Adipose tissue (tissue), 3 donors: Measurements from ENCODE around the gene KDM4C. TPM values are rescaled to one million over a fixed set of nuclear protein-coding genes. Genes with fewer than 3 reads are reported as not detected.

Experiments
- H3K27ac ChIP-seq: one replicate; pipeline ENCODE4 v1.5.1; 2013; ENCODE audit warnings: low read depth, low read length
- WGBS, 3 donors: extraction: QIAGEN DNeasy Blood & Tissue Kit; methylation state at CpG; one replicate each; pipeline ENCODE4 v1.1.7; 2013; 5-methylcytosine and 5-hydroxymethylcytosine counted together
- polyA plus RNA-seq, 3 donors: library from polyadenylated mRNA; stranded (reverse); fragments of 200-250 nt; gene quantifications; one replicate each; pipeline ENCODE4 v1.2.3, GENCODE V29; 2013
- donor health status: healthy with polysubstance abuse.
- donor health status: Bipolar disorder and iron deficiency.
- donor health status: healthy.

The KDM4C gene
- polyA plus RNA-seq, 3 donors, result 7.2 to 9.6 (median 8.7) TPM

GRCh38 chr9:6973762-6974161 lies 216.0 kb downstream of the KDM4C start:
- 64 to 87% (median 64%) methylated on average over 2 of the region's 2 CpGs for WGBS, 3 donors
- no peak overlapping the region for H3K27ac ChIP-seq

DNA sequence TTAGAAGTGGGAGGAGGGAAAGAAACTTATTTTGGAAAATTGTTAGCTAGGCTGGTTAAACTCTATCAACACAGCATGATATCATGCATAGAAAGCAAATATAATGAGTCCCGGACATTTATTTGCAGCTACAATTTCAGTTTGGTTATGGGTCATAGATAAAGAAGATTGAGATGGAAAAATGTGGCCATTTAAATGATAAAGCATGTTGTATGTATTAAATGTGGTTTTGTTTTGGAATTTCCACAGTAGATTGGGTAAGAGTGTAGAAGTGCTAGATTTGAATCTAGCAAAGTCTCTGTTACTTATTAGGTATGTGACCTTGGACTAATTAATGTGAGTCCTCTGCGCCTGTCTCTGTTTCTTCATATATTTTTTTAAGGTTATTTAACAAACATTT lies 217.4 kb downstream of the KDM4C start:
- H3K27ac ChIP-seq, result no peak overlapping the region
- 27 to 91% (median 84%) methylated on average over 2 of the region's 2 CpGs for whole genome bisulfite sequencing, 3 donors

- 87 to 98% (median 93%) methylated on average over 1 of the region's 1 CpG for WGBS, 3 donors
- no peak overlapping the region for H3K27ac ChIP-seq
These were observed 220.0 kb downstream of the KDM4C start for GRCh38 chr9:6977761-6978160.

DNA sequence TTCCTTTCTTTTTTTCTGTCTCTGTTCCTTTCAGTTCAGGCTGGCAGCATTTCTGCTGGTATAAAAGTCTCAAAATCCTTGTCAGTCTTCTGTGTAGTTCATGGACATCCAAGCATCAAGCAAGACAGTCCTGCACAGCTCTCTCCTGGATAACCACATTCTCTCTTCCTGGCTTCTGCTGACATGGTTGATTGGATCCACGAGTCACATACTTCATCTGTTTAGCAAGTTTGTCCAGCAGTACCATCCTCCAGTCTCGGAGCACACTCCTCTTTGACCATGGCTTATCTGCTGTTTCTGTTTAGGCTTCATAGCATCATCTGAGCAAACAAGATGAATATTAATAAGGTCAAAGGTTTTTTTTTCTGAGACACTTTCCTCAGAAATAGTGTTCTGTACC lies 220.8 kb downstream of the KDM4C start:
- WGBS, 3 donors, result 88 to 97% (median 90%) methylated on average over 2 of the region's 2 CpGs

GRCh38 chr9:6984941-6985578 lies 227.3 kb downstream of the KDM4C start:
- 82 to 96% (median 88%) methylated on average over 3 of the region's 3 CpGs for WGBS, 3 donors
- no peak overlapping the region for H3K27ac ChIP-seq

More for the DNA sequence above, 220.8 kb downstream of the KDM4C start:
- H3K27ac ChIP-seq, result no peak overlapping the region

GRCh38 chr9:6986141-6986815 lies 228.5 kb downstream of the KDM4C start:
- H3K27ac ChIP-seq, result no peak overlapping the region
- WGBS, 3 donors, result 78 to 88% (median 88%) methylated on average over 5 of the region's 5 CpGs

DNA sequence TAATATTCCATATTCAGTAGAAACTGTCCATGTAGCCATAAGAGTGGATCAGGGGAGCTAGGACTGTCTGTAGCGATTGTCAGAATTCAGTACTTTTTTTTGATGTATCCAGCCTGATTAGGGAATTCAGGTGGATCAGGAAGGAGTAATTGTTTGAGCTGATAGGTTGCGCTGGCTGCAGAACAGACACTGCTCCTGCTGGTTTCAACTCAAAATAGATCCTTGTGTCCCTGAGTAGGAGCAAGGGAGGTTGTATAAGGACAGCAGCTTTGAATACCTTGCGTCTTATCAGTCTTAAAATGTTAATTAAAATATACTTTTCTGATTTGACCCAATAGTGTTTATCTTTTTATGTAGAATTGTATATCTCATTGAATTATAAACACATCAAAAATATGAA lies 229.6 kb downstream of the KDM4C start:
- no peak overlapping the region for H3K27ac ChIP-seq
- WGBS, 3 donors, result 64 to 96% (median 84%) methylated on average over 3 of the region's 3 CpGs

GRCh38 chr9:6991418-6991817 lies 233.6 kb downstream of the KDM4C start:
- H3K27ac ChIP-seq, result no peak overlapping the region
- WGBS, 3 donors, result 92 to 98% (median 95%) methylated on average over 1 of the region's 1 CpG

GRCh38 chr9:6996061-6996854 lies 238.5 kb downstream of the KDM4C start:
- no peak overlapping the region for H3K27ac ChIP-seq
- WGBS, 3 donors, result 67 to 93% (median 89%) methylated on average over 7 of the region's 7 CpGs

- no peak overlapping the region for H3K27ac ChIP-seq
- WGBS, 3 donors, result 89 to 100% (median 97%) methylated on average over 1 of the region's 1 CpG
These were observed 239.6 kb downstream of the KDM4C start for GRCh38 chr9:6997330-6997729.

- H3K27ac ChIP-seq, result no peak overlapping the region
- WGBS, 3 donors, result 75 to 88% (median 85%) methylated on average over 2 of the region's 2 CpGs
These were observed 242.0 kb downstream of the KDM4C start for GRCh38 chr9:6999794-7000193.

DNA sequence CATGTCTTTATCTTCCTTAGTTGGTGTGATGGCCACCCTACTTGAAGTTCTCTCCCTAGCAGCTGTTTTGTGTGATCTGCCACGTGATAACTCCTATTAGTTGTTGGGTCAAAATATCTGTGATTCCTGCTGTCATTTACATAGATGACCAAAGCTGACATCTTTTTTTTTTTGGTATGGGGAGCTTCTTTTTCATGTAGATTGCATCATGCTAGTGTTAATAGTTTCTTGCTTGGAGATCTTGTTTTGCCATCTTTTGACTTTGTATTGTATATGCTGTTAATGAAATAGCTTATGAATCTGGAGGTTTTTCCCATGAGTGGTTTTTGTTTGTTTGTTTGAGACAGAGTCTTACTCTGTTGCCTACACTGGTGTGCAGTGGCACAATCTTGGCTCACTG lies 243.8 kb downstream of the KDM4C start:
- 90 to 96% (median 95%) methylated on average over 1 of the region's 1 CpG for WGBS, 3 donors
- no peak overlapping the region for H3K27ac ChIP-seq

- 85 to 93% (median 87%) methylated on average over 2 of the region's 2 CpGs for WGBS, 3 donors
These were observed 246.1 kb downstream of the KDM4C start for GRCh38 chr9:7003861-7004260.

GRCh38 chr9:7006417-7006816 lies 248.6 kb downstream of the KDM4C start:
- WGBS, 3 donors, result 76 to 83% (median 76%) methylated on average over 2 of the region's 2 CpGs

More at GRCh38 chr9:7003861-7004260, 246.1 kb downstream of the KDM4C start:
- no peak overlapping the region for H3K27ac ChIP-seq

GRCh38 chr9:7008411-7008810 lies 250.6 kb downstream of the KDM4C start:
- 49 to 50% (median 50%) methylated on average over 2 of the region's 2 CpGs for WGBS, 3 donors
- H3K27ac ChIP-seq, result no peak overlapping the region

More at GRCh38 chr9:7006417-7006816, 248.6 kb downstream of the KDM4C start:
- no peak overlapping the region for H3K27ac ChIP-seq

DNA sequence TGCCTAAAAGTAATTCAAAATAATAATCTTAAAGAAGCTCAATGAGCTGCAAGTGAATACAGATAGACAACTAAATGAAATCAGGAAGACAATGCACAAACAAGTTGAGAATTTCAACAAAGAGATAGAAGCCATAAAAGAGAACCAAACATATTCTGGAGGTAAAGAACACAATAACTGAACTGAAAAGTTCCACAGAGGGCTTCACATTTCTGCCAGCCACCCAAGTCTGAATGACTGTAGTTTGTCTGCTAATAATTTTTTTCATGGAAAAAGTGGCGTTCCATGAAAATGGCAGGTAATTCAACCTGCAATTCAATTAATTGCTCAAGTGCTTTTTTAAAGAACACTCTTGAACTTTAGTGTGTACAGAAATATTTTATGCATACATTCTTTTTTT lies 251.3 kb downstream of the KDM4C start:
- 97 to 100% (median 100%) methylated on average over 1 of the region's 1 CpG for WGBS, 3 donors
- no peak overlapping the region for H3K27ac ChIP-seq

- H3K27ac ChIP-seq, result no peak overlapping the region
- 56 to 82% (median 58%) methylated on average over 8 of the region's 8 CpGs for WGBS, 3 donors
These were observed 253.8 kb downstream of the KDM4C start for GRCh38 chr9:7011395-7012067.

- 95 to 99% (median 98%) methylated on average over 4 of the region's 4 CpGs for WGBS, 3 donors
- no peak overlapping the region for H3K27ac ChIP-seq
These were observed 270.2 kb downstream of the KDM4C start for GRCh38 chr9:7027996-7028395.

- WGBS, 3 donors, result 96 to 98% (median 96%) methylated on average over 10 of the region's 10 CpGs
- no peak overlapping the region for H3K27ac ChIP-seq
These were observed 270.8 kb downstream of the KDM4C start for GRCh38 chr9:7028591-7028990.
